Iris pigment epithelial cell (primary cell): ENCODE results near the gene EFCC1.
"Not testable (repeated sequence)": the region's sequence is repeated elsewhere in the genome, so short reads cannot be mapped to it uniquely, and the experiment has no call there.

Source experiments
- DNase-seq: peaks from one replicate; pipeline ENCODE4 v3.0.0-alpha.2; 2011; ENCODE audit warnings: low read depth

EFCC1 gene

GRCh38 chr3:129056451-129057173, 55.5 kb downstream of the EFCC1 start:
- no peak for DNase-seq

DNA sequence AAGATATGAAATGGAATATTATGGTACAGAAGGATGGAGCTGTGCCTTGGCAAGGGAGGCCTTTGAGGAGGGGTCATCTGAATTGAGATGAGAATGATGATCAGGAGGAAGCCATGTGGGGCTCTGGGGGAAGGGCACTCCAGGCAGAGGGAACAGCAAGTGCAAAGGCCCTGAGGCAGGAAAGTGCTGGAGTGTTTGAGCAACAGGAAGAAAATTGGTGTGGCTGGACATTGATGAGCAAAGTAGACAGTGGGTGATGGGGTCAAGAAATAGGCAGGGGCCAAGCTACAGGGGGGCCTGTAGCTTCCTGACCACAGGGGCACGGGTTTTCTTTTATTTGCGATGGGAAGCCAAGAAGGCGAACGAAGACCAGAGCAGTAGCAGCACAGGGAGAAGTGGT, 56.1 kb downstream of the EFCC1 start:
- no peak for DNase-seq

DNA sequence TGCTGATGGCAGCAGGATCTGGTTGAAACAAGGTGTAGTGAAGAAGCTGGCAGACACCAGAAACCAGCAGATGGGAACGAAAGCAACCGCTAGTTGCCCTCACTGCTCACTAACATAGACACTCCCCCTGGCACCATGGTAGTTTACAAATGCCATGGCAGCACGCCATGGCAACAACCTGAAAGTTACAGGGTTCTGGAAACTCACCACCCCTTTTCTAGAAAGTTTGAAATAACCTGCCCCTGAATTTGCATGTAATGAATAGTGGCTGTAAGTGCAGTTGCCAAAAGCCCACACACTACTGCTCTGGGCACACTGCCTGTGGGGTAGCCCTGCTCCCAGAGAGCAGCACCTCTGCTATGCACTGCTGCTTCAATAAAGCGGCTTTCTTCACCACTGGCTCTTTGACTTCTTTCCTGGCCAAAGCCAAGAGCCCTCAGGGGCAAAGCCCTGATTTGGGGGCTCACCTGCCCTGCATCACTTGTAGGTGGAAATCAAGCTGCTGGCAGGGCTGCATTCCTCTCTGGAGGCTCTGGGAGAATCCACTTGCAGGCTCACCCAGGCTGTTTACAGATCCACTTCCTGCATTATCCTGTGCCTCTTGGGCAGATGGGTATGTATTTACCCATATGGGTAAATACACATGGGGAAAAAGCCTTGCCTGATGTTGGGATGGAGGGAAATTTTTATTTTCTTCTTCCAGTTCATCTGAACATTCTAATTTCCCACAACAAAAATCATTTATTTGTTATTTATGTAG, 57.5 kb downstream of the EFCC1 start:
- no peak for DNase-seq

DNA sequence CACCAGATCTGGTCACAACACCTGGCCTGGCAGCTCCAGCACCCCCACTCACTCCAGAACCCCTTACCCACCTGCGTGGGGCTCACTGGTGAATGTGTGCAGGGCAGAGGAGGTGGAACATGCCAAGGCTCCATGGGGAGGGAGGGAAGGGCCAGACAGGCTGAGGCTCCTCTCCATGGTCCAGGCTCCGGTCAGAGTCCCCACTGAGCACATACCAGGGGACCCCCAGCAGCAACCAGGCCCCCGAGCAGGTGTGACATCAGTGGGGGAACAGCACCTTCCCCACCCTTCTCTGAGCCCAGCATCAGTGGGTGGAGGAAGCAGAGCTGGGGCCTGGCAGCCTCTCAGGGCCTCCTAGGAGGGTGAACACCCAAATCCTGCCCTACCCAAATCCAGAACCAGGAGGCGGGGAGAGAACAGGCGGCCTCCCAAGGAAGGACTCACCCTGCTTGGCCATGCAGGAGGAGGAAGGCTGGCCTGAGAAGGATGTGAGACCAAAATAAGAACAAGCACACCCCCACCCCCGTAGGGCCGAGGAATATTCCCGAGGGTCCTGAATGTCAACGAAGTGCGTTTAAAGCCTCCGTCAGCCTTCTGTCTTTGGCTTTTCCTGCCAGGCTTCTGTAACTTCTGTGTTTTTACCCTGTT, 58.3 kb downstream of the EFCC1 start:
- no peak for DNase-seq

DNA sequence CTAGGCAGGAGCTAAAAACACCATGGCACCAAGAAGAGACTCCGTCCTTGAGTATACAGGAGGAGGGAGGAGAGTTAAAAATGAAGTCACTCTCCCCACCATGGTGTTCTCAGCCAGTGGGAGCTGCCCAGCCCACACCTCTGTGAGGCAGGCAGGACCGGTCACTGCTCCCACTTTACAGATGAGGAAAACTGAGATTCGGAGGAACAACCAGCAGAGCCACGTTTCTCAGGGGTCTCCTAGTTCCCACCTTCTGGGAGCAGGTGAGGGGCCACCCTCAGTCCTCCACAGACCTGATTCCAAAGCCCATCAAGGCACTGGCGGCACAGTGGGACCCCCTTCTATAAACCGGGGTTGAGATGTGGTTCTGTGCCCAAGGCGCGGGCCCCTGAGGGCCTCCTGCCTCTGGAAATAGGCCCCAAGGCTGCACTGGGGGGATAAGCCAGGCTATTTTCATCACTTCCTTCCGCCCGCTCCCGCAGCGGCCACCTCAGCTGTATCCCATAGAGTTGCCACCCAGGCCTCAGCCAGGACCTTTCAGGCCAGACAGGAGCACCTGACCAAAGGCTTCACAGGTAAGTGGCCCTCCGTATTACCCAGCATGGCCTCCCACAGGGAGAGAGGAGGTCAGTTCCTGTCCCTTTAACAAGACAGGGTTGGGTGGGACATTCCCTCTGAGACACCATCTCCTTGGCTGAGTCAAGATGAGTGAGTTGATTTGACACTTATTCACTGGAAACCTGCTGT, 59.3 kb downstream of the EFCC1 start, which contains the start of gene GP9:
TSS of gene GP9 (plus strand) at position 504 of the 747 bp plus-strand sequence. CDS start 961 bp downstream, outside the sequence.
- no peak for DNase-seq

DNA sequence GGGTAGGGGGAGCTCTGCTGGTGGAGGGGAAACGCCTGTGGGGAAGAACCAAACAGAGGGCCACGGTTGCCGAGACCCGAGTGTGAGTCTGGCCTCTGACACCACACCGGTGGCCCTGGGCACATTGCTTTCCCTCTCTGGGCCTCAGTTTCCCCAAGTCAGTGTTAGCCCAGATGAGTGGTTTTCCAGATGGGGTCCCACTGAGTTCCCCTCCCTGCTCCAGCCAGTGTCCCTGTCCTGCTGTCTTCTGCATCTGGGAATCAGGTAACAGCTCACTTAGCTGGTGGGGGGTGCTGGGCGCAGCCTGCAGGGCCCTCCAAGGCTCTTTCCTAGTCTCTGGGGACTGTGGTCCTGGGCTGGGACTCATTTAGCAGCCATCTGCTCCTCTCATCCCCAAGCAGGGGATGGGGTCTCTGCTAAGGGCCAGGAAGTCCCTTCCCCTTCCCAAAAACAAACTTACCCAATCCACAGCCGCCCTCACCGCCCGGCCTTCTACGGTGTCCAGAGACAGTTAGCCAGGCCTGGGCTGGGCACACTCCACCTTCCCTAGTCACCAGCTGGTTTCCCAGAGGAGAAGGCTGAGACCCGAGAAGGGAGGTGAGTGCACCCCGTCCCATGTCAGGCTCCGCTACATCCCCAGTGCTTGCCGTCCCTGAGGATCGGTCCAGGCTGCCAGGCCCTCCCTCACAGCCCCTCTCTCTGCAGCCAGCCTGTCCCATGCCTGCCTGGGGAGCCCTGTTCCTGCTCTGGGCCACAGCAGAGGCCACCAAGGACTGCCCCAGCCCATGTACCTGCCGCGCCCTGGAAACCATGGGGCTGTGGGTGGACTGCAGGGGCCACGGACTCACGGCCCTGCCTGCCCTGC, 60.2 kb downstream of the EFCC1 start:
- no peak for DNase-seq

DNA sequence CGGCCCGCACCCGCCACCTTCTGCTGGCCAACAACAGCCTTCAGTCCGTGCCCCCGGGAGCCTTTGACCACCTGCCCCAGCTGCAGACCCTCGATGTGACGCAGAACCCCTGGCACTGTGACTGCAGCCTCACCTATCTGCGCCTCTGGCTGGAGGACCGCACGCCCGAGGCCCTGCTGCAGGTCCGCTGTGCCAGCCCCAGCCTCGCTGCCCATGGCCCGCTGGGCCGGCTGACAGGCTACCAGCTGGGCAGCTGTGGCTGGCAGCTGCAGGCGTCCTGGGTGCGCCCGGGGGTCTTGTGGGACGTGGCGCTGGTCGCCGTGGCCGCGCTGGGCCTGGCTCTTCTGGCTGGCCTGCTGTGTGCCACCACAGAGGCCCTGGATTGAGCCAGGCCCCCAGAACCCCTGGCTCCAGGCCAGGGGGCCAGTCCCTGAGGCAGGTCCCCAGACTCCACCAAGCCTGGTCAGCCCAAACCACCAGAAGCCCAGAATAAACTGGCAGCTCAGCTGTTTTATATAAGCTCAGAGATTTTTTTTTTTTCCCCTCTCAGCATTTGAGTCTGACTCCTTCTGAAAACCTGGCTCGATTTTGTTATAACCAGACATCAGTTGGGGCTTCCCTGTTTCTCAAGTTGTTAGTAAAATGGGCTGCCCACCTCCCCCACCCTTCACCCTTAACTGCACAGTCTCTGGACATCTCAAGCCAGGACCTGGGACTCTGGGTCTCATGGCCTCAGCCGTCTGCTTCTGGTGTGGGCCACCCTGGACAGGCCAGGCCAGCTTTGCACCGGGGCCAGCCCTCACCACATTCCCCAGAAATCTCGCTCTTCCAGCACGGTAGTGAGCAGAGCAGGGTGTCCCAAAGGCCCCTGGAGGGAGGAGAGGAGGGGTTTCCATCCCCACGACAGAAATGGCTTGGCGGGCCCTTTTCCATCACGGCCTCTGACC, 61.1 kb downstream of the EFCC1 start:
- no peak for DNase-seq

GRCh38 chr3:129063091-129063640, 62.1 kb downstream of the EFCC1 start:
- no peak for DNase-seq

- DNase-seq, result no peak
These were observed 62.9 kb downstream of the EFCC1 start for GRCh38 chr3:129063841-129064482.

DNA sequence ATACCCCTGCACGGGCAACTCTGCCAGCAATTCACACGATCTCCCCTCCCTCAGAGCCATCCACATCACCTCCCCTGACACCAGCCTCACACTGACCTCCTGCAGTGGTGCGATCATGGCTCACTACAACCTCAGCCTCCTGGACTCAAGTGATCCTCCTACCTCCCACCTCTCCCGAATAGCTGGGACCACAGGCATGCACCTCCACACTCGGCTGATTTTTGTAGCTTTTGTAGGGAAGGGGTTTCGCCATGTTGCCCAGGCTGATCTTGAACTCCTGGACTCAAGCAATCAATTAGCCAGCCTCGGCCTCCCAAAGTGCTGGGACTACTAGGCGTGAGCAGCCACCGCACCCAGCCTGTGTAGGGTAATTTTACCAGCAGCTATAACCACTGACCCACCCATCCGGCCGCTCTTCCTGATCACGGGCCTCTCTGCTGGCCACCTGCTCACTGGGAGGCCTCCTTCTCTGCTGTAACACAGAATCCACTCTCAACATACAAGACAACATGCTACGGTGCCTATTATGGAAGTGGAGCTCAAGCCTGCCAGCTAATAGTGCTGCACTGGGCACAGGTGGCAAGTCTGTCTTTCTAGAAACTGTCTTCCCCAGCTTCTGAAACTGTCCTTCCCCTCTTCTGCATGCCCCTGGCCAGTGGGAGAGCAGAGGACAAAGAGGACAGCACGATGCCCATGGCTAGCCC, 64.1 kb downstream of the EFCC1 start:
- DNase-seq, result no peak

DNA sequence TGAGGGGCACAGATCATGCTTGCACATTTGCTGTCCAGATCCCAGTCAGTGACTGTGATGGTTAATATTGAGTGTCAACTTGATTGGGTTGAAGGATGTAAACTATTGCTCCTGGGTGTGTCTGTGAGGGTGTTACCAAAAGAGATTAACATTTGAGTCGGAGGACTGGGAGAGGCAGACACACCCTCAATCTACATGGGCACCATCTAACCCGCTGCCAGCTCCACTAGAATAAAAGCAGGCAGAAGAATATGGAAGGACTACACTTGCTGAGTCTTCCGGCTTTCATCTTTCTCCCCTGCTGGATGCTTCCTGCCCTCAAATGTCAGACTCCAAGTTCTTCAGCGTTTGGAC, 64.6 kb downstream of the EFCC1 start:
- no peak for DNase-seq

DNA sequence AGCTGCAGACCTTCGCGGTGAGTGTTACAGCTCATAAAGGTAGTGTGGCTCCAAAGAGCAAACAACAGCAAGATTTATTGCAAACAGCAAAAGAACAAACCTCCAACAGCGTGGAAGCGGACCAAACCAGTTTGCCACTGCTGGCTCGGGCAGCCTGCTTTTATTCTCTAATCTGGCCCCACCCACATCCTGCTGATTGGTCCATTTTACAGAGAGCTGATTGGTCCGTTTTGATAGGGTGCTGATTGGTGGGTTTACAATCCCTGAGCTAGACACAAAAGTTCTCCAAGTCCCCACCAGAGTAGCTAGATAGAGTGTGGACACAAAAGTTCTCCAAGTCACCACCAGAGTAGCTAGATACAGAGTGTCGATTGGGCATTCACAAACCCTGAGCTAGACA, 66.6 kb downstream of the EFCC1 start:
- DNase-seq, result not testable (repeated sequence)

DNA sequence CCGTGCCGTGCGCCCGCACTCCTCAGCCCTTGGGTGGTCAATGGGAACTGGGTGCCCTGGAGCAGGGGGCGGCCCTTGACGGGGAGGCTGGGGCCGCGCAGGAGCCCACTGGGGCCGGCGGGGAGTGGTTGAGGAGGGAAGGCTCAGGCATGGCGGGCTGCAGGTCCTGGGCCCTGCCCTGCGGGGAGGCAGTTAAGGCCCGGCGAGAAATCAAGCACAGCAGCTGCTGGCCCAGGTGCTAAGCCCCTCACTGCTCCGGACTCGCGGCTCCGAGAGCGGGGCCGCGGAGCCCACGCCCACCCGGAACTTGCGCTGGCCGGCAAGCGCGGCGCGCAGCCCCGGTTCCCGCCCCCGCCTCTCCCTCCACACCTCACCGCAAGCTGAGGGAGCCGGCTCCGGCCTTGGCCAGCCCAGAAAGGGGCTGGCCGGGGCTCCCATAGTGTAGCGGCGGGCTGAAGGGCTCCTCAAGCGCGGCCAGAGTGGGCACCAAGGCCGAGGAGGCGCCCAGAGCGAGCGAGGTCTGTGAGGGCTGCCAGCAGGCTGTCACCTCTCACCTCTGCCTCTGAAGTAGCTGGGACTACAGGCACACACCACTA, 67.3 kb downstream of the EFCC1 start:
- DNase-seq, result peak; percentile 24

- DNase-seq, result not testable (repeated sequence)
These were observed 68.4 kb downstream of the EFCC1 start for GRCh38 chr3:129069313-129070085.

GRCh38 chr3:129070086-129070885, 69.2 kb downstream of the EFCC1 start:
- no peak for DNase-seq

GRCh38 chr3:129077222-129077621, 76.1 kb downstream of the EFCC1 start:
- peak; percentile 74 for DNase-seq

DNA sequence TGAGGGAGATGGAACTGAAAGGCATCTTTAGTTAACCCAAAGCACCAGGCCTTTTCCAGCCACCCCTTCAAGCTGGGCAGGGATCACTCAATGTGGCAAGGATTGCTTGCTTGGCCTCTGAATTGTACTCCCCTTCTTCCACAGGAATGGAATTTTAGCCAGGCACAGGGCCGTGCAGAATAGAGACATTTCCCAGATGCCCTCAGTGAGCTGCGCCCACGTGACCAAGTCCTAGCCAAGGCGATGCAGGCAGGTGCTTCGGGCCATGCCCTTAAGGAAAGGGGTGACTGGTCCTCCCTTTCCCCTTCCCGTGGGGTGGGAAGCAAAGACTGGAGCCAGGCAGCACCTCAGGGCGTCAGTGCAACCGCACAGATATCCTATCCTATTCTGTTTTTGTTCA, 77.4 kb downstream of the EFCC1 start:
- no peak for DNase-seq
